NAMALWA (cell line): ENCODE measurements around the gene NAIF1.
"Not testable (repeated sequence)": the region's sequence is repeated elsewhere in the genome, so short reads cannot be mapped to it uniquely, and the experiment has no call there.

ENCODE experiments used
- DNase-seq: peaks from one replicate; pipeline ENCODE4 v3.0.0-alpha.2; 2015; ENCODE audit warnings: low spot score

NAIF1 gene

GRCh38 chr9:128059365-128059983 lies 7.6 kb downstream of the NAIF1 start:
- no peak for DNase-seq

DNA sequence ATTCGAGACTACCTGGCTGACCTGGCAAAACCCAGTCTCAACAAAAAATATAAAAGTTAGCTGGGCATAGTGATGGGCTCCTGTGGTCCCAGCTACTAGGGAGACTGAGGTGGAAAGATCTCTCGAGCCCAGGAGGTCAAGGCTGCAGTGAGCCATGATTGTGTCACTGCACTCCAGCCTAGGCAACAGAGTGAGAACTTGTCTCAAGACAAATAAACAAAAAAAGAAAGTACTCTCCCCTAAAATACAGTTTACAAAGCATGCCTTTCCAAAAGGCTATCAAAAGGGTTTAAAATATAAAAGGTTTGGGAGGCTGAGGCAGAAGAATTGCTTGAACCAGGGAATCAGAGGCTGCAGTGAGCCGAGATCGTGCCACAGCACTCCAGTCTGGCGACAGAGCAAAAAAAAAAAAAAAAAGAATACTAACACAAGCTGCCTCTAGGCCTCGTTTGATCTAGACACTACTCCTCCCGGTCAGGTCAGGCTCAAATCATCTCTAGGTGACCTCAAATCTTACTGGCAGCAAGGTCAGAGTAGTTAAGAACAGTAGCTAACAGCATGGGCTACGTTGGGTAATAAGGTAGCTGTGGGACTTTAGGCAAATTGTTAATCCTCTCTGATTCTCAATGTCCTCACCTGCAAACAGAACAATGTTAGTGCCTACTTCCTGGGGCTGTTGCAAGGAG lies 9.3 kb downstream of the NAIF1 start:
- DNase-seq, result no peak

GRCh38 chr9:128056887-128057723 lies 10.0 kb downstream of the NAIF1 start:
- DNase-seq, result no peak

- no peak for DNase-seq
Observed at GRCh38 chr9:128056086-128056485, 11.0 kb downstream of the NAIF1 start.

- no peak for DNase-seq
Observed at GRCh38 chr9:128055344-128056040, 11.6 kb downstream of the NAIF1 start.

DNA sequence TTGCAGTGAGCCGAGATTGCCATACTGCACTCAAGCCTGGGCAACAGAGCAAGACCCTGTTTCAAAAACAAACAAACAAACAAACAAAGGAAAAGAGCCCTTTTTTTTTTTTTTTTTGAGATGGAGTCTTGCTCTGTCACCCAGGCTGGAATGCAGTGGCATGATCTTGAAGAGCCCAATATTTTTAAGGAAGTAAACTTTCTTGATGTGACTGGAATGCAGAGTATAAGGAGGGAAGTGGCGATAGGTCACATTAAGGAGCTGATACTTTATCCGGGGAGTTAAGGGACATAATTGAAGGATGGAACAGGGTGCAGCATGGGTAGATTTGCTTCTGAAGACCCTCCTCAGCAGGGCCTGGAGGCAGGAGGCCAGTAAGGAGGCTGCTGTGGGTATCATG lies 13.0 kb downstream of the NAIF1 start:
- no peak for DNase-seq

DNA sequence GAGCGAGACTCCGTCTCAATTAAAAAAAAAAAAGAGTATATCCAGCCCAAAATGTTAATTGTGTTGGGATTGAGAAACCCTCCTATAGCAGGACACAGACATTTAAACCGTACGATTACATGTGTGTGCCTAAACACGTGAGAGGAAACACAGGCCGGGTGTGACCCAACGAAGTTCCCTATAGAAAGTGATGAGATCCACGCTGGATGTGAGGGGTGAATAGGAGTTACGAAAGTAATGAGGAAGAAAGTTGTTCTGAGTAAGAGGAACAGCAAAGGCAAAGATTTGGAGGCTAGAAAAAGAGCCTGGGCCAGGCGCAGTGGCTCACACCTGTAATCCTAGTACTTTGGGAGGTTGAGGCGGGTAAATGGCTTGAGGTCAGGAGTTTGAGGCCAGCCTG lies 13.6 kb downstream of the NAIF1 start:
- DNase-seq, result no peak

- no peak for DNase-seq
Observed at GRCh38 chr9:128051932-128052709, 15.0 kb downstream of the NAIF1 start.

DNA sequence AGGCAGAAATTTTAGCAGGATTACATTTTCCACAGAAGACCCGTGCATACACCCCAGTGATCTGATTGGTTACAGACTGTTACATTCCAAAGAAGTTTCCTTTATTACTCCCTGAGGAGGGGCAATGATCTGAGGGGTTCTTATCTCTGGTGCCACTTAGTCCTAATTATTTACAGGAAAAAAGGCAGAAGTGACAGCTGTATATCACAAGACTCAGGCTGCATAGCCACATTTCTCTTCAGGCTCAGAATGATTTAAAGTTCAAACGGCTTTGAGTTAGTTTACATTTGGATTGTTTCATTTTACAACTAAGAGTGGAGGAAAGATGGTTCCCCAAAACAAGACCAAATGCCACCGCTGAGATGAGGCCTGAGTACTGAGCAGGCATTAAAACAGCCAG lies 17.3 kb downstream of the NAIF1 start:
- no peak for DNase-seq

- DNase-seq, result peak; percentile 52
Observed at GRCh38 chr9:128048663-128049062, 18.5 kb downstream of the NAIF1 start.

- no peak for DNase-seq
Observed at GRCh38 chr9:128047231-128047630, 19.9 kb downstream of the NAIF1 start.

DNA sequence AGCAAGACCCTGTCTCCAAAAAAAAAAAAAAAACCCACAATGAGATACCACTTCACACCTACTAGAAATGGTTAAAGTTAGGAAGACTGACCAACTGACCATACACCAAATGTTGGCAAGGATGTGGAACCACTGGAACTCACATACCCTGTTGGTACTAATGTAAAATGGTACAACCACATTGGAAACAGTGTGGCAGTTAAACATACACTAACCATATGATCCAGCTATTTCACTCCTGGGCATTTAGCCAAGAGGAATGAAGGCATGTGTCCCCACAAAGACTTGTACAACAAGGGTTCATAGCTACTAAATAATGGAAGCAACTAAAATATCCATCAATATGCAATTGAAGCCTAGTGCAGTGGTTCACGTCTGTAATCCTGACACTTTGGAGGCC lies 21.3 kb downstream of the NAIF1 start:
- DNase-seq, result no peak

DNA sequence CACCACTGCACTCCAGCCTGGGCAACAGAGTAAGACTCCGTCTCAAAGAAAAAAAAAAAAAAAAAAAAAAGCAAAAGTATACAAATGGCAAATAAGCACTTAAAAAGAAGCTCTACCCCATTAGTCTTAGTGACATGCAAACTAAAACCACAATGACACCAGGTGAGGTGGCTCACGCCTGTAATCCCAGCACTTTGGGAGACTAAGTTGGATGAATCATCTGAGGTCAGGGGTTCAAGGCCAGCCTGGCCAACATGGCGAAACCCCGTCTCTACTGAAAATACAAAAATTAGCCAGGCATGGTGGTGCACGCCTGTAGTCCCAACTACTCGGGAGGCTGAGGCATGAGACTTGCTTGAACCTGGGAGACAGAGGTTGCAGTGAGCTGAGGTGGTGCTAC lies 21.7 kb downstream of the NAIF1 start:
- not testable (repeated sequence) for DNase-seq

DNA sequence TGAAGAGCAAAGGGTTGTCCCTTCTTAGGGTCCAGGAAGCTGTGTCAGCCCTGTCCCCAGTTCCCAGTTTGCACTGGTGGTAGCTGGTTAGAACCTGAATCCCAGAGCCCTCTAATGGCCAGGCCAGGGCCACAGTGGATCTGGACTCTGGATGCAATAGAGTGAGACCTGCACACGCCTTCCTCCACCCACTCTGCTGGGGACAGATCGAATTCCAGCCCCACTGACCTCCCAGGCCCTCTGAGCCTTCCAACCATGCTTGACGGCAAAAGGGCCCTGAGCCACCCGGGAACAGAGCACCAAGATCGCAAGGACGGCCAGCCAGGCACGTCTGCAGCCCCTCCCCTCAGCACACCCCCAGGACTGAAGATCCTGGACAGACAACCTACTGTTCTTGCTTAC lies 23.7 kb downstream of the NAIF1 start:
- DNase-seq, result no peak

GRCh38 chr9:128042043-128042442 lies 25.1 kb downstream of the NAIF1 start:
- DNase-seq, result no peak

- DNase-seq, result not testable (repeated sequence)
Observed at GRCh38 chr9:128040783-128041182, 26.3 kb downstream of the NAIF1 start.

- DNase-seq, result not testable (repeated sequence)
Observed at GRCh38 chr9:128036522-128036921, 30.6 kb downstream of the NAIF1 start.

DNA sequence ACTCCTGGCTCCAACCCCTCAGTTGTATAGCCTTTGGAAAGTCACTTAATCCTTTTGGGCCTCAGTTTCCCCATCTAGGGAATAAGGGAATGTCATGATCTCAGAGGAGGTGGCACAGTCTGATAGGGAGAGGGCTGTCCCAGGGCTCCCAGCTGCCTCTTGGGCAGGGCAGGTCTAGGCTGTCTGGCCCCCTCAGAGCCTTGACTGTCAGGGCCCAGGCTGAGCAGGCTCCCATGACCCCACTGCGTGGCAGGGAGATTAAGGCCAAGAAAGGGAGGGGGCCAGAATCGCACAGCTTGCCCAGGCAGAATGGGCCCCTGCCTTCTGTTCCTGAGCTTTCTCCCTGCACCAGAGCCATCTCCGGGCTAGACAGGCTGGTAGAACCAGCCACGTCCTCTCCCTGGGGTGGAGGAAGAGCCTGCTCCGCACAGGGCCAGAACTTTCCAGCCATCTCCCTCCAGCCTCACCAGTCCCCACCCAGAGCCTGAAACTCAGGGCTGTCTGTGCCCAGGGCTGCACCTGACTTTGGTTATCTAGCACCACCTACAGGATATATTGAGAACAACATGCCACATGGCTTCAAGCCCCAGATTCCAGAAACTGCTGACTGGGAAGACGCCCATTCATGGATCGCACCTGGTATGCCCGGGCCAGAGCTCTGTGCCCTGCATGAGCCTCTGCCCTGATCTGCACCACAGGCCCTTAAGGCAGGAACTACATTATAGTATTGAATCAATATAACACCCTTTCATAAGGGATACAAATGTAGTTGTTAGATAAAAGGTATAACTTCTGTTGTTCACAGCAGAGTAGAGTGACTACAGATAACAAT lies 32.1 kb downstream of the NAIF1 start:
- peak; percentile 91 for DNase-seq

GRCh38 chr9:128033609-128034008 lies 33.5 kb downstream of the NAIF1 start:
- DNase-seq, result no peak

GRCh38 chr9:128027705-128028104 lies 39.4 kb downstream of the NAIF1 start:
- DNase-seq, result no peak
